HG02763 (cell line): ENCODE measurements around the gene CTRB1.

Source experiments
- ATAC-seq: cut with Tn5 transposase; IDR thresholded peaks from one replicate; pipeline ENCODE4 v1.9.1; 2021; ENCODE audit warnings: mild to moderate bottlenecking, moderate library complexity; ENCODE audit not compliant: unreplicated experiment

The CTRB1 gene

GRCh38 chr16:75252946-75253911 is 34.4 kb downstream of the CTRB1 start:
- ATAC-seq, result no peak

GRCh38 chr16:75254359-75254837 is 35.6 kb downstream of the CTRB1 start:
- ATAC-seq, result no peak

GRCh38 chr16:75256059-75256571 is 37.3 kb downstream of the CTRB1 start:
- ATAC-seq, result no peak

GRCh38 chr16:75256696-75257343 is 38.0 kb downstream of the CTRB1 start:
- no peak for ATAC-seq

GRCh38 chr16:75257886-75258806 is 39.4 kb downstream of the CTRB1 start:
- no peak for ATAC-seq

GRCh38 chr16:75258807-75259141 is 40.0 kb downstream of the CTRB1 start:
- no peak for ATAC-seq

- ATAC-seq, result no peak
These were observed 42.2 kb downstream of the CTRB1 start for GRCh38 chr16:75260851-75261589.

- no peak for ATAC-seq
These were observed 42.8 kb downstream of the CTRB1 start for GRCh38 chr16:75261590-75262078.

GRCh38 chr16:75262104-75262799 is 43.5 kb downstream of the CTRB1 start:
- no peak for ATAC-seq

- no peak for ATAC-seq
These were observed 44.0 kb downstream of the CTRB1 start for GRCh38 chr16:75262800-75263127.

GRCh38 chr16:75263291-75263962 is 44.6 kb downstream of the CTRB1 start:
- ATAC-seq, result no peak

GRCh38 chr16:75263963-75264445 is 45.2 kb downstream of the CTRB1 start:
- no peak for ATAC-seq

- ATAC-seq, result no peak
These were observed 45.7 kb downstream of the CTRB1 start for GRCh38 chr16:75264457-75264998.

GRCh38 chr16:75264999-75265910 is 46.5 kb downstream of the CTRB1 start:
- ATAC-seq, result peak; percentile 17

GRCh38 chr16:75265911-75266701 is 47.3 kb downstream of the CTRB1 start:
- peak; percentile 67 for ATAC-seq

- no peak for ATAC-seq
These were observed 48.2 kb downstream of the CTRB1 start for GRCh38 chr16:75266738-75267630.
